ENCODE measurements around the gene PDLIM7. TPM values are rescaled to one million over a fixed set of nuclear protein-coding genes. Genes with fewer than 3 reads are reported as not detected.

The PDLIM7 gene
- total and polyA plus RNA-seq, 2 donors = 10.8 to 61.9 TPM

GRCh38 chr5:177433658-177434217 is 63.7 kb downstream of the PDLIM7 start:
- H3K27ac ChIP-seq (ENCODE audit: low read depth in 1 of 2, low read length in 1 of 2) = no peak overlapping the region
- peaks cover 40 to 64% of the 10 kb centered on the region in 2 donors for H3K4me1 ChIP-seq (ENCODE audit: control insufficient read depth in 2 of 2, insufficient read depth in 2 of 2, low read length in 2 of 2)
- H3K36me3 ChIP-seq (ENCODE audit: control insufficient read depth in 2 of 2, insufficient read depth in 2 of 2, low read length in 1 of 2) = peaks cover 72 to 91% of the 10 kb centered on the region in 2 donors
- no peaks in the 10 kb centered on the region for H3K9me3 ChIP-seq (ENCODE audit: control insufficient read depth in 2 of 2, insufficient read depth in 1 of 2, low read length in 1 of 2)
- H3K4me3 ChIP-seq (ENCODE audit: low read length in 2 of 2) = no peak overlapping the region
- no peaks in the 10 kb centered on the region for H3K27me3 ChIP-seq (ENCODE audit: control insufficient read depth in 2 of 2, insufficient read depth in 1 of 2, low read length in 1 of 2)
- no peak for DNase-seq (ENCODE audit: low read depth in 6 of 9, low spot score in 9 of 9)
- WGBS = 97% methylated on average over 29 of the region's 29 CpGs

Other genes with a start within 250 kb of the PDLIM7 start
- gene RAB24, start 193.9 kb downstream of the PDLIM7 start, total RNA-seq = 15.9 TPM
- gene RAB24, start 193.9 kb downstream of the PDLIM7 start, polyA plus RNA-seq = 82.8 TPM
- gene PRELID1, start 193.8 kb downstream of the PDLIM7 start, total RNA-seq = 105 TPM
- 79.1 TPM for gene PRELID1, start 193.8 kb downstream of the PDLIM7 start, polyA plus RNA-seq
- gene MXD3, start 185.7 kb downstream of the PDLIM7 start, total RNA-seq = 44.8 TPM
- gene MXD3, start 185.7 kb downstream of the PDLIM7 start, polyA plus RNA-seq = 16.1 TPM
- 117 TPM for gene LMAN2, start 145.9 kb downstream of the PDLIM7 start, total RNA-seq
- 95.3 TPM for gene LMAN2, start 145.9 kb downstream of the PDLIM7 start, polyA plus RNA-seq
- 49.5 TPM for gene RGS14, start 139.7 kb downstream of the PDLIM7 start, total RNA-seq
- gene RGS14, start 139.7 kb downstream of the PDLIM7 start, polyA plus RNA-seq = 52.7 TPM
- 0.05 TPM for gene SLC34A1, start 113.2 kb downstream of the PDLIM7 start, total RNA-seq
- gene SLC34A1, start 113.2 kb downstream of the PDLIM7 start, polyA plus RNA-seq = 0.02 TPM
- gene PFN3, start 96.9 kb downstream of the PDLIM7 start, total RNA-seq = not detected
- not detected for gene PFN3, start 96.9 kb downstream of the PDLIM7 start, polyA plus RNA-seq
- 0.19 TPM for gene F12, start 88.0 kb downstream of the PDLIM7 start, total RNA-seq
- gene F12, start 88.0 kb downstream of the PDLIM7 start, polyA plus RNA-seq = 1.2 TPM
- gene GRK6, start 70.9 kb downstream of the PDLIM7 start, total RNA-seq = 57.4 TPM
- 36.3 TPM for gene GRK6, start 70.9 kb downstream of the PDLIM7 start, polyA plus RNA-seq
- 3.6 TPM for gene PRR7, start 50.8 kb downstream of the PDLIM7 start, total RNA-seq
- 1.6 TPM for gene PRR7, start 50.8 kb downstream of the PDLIM7 start, polyA plus RNA-seq
- gene DBN1, start 24.0 kb downstream of the PDLIM7 start, total RNA-seq = 32.3 TPM
- 34.3 TPM for gene DBN1, start 24.0 kb downstream of the PDLIM7 start, polyA plus RNA-seq
- 3.3 TPM for gene DOK3, start 12.2 kb upstream of the PDLIM7 start, total RNA-seq
- 13.4 TPM for gene DOK3, start 12.2 kb upstream of the PDLIM7 start, polyA plus RNA-seq
- 78.0 TPM for gene DDX41, start 19.4 kb upstream of the PDLIM7 start, total RNA-seq
- gene DDX41, start 19.4 kb upstream of the PDLIM7 start, polyA plus RNA-seq = 71.3 TPM
- 41.7 TPM for gene FAM193B, start 57.0 kb upstream of the PDLIM7 start, total RNA-seq
- 527 TPM for gene FAM193B, start 57.0 kb upstream of the PDLIM7 start, polyA plus RNA-seq
- gene TMED9, start 94.6 kb upstream of the PDLIM7 start, total RNA-seq = 37.9 TPM
- 104 TPM for gene TMED9, start 94.6 kb upstream of the PDLIM7 start, polyA plus RNA-seq
- gene B4GALT7, start 102.5 kb upstream of the PDLIM7 start, total RNA-seq = 14.1 TPM
- gene B4GALT7, start 102.5 kb upstream of the PDLIM7 start, polyA plus RNA-seq = 29.1 TPM

Data from thymus (tissue), 11 donors.